Suppressor macrophage treated with lipopolysaccharide for 1 hour (primary cell): Measurements from ENCODE around the gene AHDC1.

Source experiments
- DNase-seq, 3 donors: peaks; one replicate each; pipeline ENCODE4 v3.0.0-alpha.2; 2020 to 2022

Gene AHDC1

GRCh38 chr1:27574871-27575831, 28.8 kb downstream of the AHDC1 start:
- peak; percentile 27 to 65 (median 42) for DNase-seq

DNA sequence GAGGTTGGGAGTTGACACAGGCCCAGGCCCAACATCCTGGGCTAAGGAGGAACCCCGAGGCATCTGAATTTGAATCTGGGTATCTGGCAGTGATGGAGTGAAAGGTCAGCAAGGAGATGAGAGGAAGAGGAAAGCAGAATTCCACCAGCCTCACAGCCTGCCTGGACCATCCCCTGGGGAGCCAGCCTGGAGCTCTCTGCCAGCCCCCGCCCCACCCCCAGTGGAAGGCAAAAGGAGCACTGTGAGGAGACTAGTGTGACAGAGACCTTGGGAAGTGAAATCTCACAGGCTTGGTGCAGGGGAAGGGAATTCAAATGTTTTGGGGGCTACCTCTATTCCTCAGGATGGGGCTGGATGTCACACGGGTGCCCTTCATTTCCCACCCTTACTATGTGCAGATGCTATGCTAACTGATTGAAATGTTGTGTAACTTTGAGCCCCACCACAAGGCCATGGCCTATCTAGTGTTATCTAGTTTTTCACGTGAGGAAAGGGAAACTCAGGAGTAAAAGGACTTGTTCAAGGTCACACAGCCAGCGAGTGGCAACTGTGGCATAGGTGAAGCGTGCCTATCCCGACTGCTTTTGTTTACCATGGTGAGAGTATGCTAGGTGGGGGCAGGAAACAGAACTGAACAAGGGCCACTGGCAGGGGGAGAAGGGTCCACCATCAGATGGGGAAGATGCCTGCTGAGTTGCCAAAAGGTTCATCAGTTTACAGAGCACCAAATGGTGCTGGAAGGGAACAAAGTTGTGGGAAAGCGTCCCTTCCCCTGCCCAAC, 29.8 kb downstream of the AHDC1 start:
- no peak for DNase-seq

DNA sequence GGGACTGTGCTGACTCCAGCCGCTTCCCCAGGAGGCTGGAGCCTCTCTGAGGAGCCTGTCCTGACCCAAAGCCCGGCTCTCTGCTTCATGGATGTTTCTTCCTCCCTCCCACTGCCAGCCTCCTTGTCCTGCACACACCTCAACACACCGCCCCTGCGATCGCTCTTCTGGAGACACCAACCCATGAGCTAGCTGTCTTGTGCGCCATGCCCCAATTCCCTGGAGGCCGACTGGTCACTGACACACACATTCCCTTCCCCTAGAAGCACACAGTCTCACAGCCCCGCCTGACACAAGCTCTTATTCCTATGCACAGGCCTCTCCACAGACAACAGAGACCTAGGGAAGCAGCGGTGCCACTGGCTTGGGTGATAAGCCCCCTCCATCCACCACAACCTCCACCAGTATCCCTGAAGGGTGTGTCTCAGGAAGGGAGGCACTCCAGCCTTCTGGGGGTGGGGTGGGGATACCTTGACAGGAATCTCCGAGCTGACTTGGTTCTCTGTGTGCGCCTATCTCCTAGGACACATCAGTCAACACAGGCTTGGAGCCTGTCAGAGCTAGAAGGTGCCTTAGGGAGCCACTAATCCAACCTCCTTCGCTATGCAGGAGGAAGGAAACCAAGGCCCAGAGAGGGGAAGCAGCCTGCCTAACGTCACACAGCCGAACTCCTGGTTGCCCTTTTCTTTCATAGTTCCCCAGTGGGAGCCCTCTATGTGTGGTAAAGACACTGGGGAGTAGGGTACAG, 31.1 kb downstream of the AHDC1 start:
- DNase-seq: no peak

- DNase-seq: no peak
Measured at GRCh38 chr1:27572019-27572678, 31.8 kb downstream of the AHDC1 start.

GRCh38 chr1:27571439-27572018, 32.4 kb downstream of the AHDC1 start:
- DNase-seq: no peak

GRCh38 chr1:27570784-27571183, 33.2 kb downstream of the AHDC1 start:
- no peak for DNase-seq

GRCh38 chr1:27570356-27570755, 33.6 kb downstream of the AHDC1 start:
- DNase-seq: no peak

- no peak for DNase-seq
Measured at GRCh38 chr1:27569506-27570291, 34.2 kb downstream of the AHDC1 start.

DNA sequence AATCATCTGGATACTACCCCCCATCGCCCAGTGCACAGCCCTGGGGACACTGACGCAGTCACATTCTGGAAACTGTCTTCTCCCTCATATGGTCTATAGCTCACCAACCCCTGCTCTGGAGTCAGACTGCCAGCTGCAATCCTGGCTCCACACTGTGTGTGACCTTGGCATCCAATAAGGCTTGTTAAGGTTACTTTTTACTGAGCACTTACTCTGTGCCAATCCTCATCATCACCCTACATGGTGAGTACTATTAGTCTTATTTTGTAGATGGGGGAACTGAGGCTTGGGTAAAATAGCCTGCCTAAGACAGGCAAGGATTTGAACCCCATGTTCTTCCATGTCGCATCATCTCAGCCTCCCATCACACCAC, 34.9 kb downstream of the AHDC1 start:
- DNase-seq: no peak

DNA sequence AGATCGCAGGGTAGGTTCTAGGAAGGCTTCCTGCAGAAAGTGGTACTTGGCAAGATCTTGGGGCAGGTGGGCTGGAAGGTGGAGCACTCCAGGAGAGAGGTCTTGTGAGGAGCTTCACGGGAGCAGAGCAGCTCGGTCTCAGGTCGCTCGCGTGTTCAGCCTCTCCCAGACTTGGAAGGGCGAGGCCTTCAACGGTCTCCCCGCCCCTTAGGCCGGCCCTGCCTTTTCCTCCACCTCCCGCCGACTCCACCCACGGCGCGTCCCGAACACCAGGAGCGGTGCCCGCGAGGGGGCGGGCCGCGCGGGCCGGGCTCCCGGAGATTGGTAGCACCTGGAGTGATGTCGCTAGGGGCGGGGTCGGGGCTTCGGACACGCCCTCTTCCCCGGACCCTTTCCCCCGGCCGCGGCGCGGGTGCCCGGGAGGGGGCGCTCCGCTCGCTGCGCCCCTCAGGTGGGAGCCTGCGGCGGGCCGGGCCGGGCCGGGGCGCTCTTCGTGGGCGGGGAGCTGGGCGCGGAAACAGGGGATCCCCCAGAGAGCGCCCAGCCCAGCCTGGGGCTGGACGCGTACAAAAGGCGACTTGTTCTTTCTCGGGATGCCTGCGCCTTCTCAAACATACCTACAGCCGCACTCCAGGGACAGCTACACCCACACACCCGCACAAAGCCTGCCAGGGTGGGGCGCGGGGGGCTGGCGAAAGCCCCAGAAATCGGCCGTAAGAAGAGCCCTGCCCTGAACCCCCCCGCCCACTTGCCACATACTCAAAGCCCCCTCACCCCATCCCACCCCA, 35.5 kb downstream of the AHDC1 start:
- peak; percentile 86 to 96 (median 90) for DNase-seq

DNA sequence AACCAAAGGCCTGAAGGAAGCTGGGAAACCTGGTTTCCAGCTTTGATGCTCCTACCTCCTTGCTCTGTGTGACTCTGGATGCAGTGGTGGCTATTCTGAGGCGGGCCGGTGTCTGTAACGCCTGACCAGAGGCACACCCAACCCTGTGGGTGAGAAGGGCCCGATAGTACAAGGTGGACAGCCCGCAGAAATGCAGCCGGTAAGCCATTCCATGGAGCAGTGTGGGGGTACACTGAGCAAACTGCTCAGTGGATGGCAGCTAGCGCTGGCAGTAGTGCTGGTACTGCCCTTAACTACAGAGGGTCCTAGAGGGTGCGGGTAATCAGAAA, 36.0 kb downstream of the AHDC1 start:
- no peak for DNase-seq

- DNase-seq: no peak
Measured at GRCh38 chr1:27567146-27567526, 36.8 kb downstream of the AHDC1 start.

DNA sequence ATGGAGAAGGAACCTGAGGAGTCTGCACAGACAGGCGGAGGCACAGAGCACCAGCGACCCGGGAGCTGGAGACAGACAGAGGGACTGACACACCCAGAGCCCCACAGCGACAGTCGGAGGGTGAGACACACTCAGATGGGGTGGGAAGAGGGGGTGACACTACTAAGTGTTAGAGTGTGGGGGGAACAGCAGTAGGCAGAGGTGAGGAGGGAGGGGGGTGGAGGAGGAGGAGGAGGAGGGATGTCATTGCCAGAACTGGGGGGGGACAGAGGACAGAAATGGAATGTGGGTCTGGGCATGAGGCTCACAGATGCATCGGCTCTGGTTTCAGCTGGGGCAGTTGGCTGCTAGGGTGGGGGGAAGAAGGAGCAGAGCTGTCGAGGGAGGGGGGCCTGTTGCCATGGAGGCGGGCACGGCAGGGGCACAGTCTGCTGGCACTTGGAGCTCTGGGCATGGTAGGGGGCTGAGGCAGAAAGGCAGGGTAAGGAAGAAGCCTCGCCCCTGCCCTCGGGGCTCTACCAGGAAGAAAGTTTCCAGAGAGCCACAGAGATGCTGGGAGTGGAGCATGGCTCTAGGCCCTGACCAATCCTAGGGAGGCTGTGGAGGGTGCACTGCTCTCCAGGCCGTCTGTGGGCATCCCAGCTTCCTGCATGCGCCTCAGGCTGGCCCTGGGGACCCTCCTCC, 37.3 kb downstream of the AHDC1 start:
- DNase-seq: no peak

- DNase-seq: no peak
Measured at GRCh38 chr1:27564710-27565649, 39.0 kb downstream of the AHDC1 start.

GRCh38 chr1:27563591-27564471, 40.1 kb downstream of the AHDC1 start:
- peak; percentile 40 to 46 (median 42) for DNase-seq

DNA sequence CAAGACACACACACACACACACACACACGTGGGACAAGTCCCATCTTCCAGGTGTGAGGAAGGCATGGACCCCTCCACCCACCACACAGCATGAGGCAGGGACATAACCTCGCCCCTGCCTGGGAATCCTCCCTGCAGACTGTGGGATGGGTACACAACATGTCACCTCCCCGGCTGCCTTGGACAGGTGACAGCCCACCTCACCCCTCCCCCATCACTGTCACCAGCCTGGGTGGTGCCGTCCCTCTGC, 40.7 kb downstream of the AHDC1 start:
- no peak for DNase-seq

GRCh38 chr1:27562534-27563340, 41.2 kb downstream of the AHDC1 start:
- DNase-seq: no peak
